Mammary epithelial cell (primary cell): ENCODE data around the gene KCTD1.

Experiments used
- CTCF ChIP-seq, 2 donors: IDR thresholded peaks in 1 of 2; conservative IDR thresholded peaks in 1 of 2; 2 replicates each; pipeline ENCODE4 v1.5.1; 2011 to 2012; ENCODE audit warnings: inconsistent platforms in 2 of 2, low read length in 2 of 2, mild to moderate bottlenecking in 2 of 2, control low read depth in 1 of 2, low read depth in 1 of 2; ENCODE audit not compliant: insufficient read depth in 1 of 2; ENCODE audit errors: extremely low read depth in 1 of 2
- EZH2 ChIP-seq: IDR thresholded peaks from 2 replicates; pipeline ENCODE4 v1.6.1; 2012; ENCODE audit warnings: low read length, inconsistent platforms, borderline replicate concordance

GRCh38 chr18:26489881-26490280 lies 58.5 kb downstream of the KCTD1 start:
- TF ChIP-seq EZH2 (no peak), CTCF (conservative IDR thresholded peaks at IDR 0.05 in 1 of 2, IDR thresholded peaks at IDR 0.05 in 1 of 2; ENCODE audit: extremely low read depth in 1 of 2, insufficient read depth in 1 of 2, low read depth in 1 of 2, low read length in 2 of 2) (no peak)
